Activated effector memory CD4-positive, alpha-beta T cell treated with Interleukin-2 at 50 U/mL for 16 hours (primary cell): Measurements from ENCODE around the gene IL22RA2.

Source experiments
- DNase-seq: peaks from one replicate; pipeline ENCODE4 v3.0.0-alpha.2; 2020

The IL22RA2 gene

DNA sequence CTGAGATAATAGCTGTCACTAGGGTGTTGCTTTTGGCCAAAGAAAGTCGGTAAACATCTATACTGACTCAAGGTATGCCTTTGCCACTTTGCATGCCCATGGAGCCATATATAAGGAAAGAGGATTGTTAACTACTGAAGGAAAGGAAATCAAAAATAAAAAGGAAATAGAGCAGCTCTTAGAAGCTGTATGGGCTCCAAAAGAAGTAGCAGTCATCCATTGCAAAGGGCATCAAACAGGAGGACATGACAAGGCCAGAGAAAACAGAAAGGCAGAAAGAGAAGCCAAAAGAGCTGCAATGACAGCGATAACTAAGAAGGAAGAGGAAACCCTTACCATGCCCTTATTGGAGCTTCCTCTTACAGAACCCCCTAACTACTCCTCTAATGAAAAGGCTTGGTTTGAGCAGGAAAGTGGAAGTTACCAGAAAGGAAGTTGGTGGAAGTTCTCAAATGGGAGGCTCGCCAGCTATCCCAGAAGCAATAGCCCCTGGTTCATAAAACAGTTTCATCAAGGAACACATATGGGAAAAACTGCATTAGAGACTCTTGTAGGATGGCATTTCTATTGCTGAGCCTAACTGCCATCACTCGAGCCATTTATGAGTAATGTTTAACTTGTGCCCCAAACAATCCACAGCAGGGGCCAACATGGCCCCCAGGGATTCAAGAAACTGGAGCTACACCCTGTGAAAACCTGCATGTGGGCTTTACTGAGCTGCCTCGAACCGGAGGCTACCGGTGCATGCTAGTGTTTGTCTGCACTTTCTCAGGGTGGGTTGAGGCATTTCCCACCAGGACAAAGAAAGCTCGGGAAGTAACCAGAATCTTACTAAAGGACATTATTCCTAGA is 7.0 kb downstream of the IL22RA2 start:
- DNase-seq: no peak

GRCh38 chr6:137165375-137166246 is 7.8 kb downstream of the IL22RA2 start:
- DNase-seq: peak; percentile 43

DNA sequence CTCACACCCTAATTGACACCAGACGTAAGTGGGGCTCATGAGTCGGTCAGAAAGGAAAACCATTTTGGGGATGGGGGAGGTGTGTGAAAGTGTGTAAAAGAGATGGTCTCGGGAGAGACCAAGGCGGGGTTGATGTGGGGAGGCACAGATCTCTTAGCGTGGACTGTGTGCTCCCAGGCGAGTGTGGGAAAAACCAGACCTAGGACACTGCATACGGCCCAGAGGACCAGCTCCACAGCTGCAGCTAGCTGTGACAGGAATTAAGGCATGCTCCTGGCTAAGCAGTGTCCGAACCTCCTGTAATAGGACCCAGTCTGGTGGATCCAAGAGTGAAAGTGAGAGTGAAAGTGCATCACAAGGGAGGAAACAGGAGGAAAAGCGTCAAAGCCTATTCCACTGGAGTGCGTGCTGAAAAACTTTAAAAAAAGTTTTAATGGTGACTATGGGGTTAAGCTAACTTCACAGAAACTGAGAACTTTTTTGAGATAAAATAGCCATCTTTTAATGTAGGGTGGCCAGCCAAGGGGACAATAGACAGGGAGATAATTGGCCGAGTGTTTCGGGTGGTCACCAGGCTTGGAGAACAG is 9.6 kb downstream of the IL22RA2 start:
- DNase-seq: no peak

- no peak for DNase-seq
Measured at GRCh38 chr6:137162692-137163306, 10.6 kb downstream of the IL22RA2 start.

GRCh38 chr6:137161949-137162348 is 11.5 kb downstream of the IL22RA2 start:
- DNase-seq: no peak

- DNase-seq: no peak
Measured at GRCh38 chr6:137160763-137161162, 12.7 kb downstream of the IL22RA2 start.

DNA sequence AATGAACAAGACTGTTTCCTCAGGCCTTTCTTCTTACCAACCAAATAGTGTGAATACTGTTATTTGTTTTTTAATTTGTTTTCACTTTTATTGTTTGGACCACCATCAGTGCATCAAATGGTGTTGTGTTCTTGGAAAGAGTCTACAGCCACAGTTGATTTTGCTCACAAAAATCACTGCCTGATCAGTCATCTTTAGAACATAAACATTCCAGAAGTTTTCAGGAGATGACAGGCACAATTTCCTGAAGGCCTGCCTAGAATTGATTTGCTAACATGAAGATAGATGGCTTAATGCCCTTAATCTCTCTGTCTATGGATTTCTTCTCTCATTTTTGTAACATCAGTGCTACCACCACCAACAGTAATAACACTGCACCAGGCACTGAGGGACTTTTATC is 13.5 kb downstream of the IL22RA2 start:
- DNase-seq: no peak

GRCh38 chr6:137157601-137158000 is 15.8 kb downstream of the IL22RA2 start:
- no peak for DNase-seq

- DNase-seq: no peak
Measured at GRCh38 chr6:137156650-137157049, 16.8 kb downstream of the IL22RA2 start.

DNA sequence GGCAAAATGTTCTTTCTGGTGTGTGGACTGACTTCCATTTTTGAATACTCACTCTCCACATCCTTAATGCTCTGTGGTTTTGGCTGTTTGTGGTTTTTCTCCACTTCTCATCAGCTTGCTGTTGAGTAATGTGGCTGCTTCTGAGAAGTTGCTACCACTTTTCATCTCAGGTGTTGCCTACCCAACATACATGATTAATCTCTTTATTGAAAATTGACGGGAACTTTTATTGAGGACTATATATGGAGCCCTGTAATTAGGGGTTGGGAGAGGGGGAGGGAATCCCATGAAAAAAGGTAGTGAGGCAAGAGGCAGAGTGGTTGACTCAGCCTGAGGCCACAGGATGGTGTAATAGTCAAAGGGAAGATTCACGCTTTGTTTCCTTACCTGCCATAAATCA is 17.6 kb downstream of the IL22RA2 start:
- no peak for DNase-seq

DNA sequence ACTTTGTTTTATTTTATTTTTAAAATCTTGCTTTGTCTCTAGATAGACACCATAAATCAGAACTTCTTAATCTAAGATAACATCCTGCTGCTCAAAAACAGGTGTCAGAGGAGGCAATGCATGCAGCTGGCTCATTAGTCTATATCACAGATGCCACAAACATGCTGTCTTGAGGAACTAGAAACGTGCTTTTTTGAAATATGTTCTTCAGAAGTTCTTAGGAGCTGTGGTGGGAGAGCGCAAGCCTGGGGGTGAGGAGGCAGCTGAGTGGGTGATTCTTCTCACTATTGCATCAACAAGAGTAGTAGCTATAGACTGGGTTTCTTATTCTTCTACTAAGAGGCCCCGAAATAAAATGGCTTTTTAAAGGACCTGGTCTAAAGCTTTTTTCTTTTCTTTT is 23.4 kb downstream of the IL22RA2 start:
- DNase-seq: no peak

GRCh38 chr6:137149035-137149393 is 24.4 kb downstream of the IL22RA2 start:
- DNase-seq: no peak

DNA sequence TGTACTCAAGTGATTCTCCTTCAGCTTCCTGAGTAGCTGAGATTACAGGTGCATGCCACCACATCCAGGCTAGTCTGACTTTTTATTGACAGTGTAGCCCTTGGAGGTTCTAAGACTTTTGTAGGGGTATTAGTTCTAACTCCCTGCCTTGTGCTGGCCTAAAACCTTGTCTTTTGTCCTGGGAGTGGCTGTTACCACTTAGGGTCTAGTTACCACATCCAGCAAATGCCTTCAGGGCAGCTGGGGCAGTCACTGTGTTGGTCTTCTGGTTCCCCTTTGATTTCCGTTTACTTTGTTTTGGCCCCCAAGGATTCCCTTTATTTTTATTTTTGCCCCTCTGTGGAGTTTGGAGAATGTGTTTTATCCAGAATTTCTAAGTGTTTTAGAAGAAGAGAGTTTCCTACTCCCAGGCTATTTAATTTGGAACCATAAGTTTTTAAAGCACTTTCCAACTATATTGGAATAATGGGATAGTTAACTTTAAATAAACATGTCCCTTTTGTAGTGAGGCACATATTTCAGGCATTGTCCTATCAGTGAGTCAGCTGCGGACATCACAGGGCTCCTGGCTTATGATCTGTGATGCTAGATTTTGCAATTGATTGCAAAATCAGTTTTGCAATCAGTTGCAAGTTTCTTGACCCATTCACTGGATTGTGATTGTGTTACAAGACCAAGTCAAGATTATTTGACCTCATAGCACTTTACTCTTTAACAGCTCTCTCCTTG is 25.0 kb downstream of the IL22RA2 start:
- DNase-seq: no peak

DNA sequence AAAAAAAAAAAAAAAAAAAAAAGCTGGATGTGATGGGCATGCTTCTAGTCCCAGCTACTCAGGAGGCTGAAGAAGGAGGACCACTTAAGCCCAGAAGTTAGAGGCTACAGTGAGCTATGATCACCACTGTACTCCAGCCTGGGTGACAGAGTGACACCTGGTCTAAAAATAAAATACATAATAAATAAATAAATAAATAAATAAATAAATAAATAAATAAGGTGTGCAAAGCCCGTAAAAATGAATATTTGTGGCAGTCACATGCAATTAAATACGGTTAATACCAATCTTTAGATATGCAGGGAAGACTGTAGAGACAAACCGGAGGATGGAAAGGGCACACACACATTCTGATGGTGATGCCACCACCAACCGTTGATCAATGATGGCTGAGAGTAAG is 26.2 kb downstream of the IL22RA2 start:
- DNase-seq: no peak

DNA sequence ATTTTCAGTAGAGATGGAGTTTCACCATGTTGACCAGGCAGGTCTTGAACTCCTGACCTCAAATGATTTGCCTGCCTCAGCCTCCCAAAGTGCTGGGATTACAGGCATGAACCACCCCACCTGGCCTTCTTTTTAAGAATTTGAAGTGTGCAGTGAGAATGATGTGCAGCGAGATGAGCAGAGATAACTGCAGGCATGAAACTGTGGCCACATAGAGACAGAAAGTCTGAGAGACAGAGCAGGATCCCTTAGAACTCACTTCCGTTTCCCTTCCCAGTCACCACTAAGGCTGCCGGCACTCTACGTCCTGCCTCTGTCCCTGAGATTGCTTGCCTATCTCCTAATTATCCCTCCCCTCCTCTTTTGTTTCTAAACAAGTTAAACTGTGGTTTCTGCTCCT is 27.2 kb downstream of the IL22RA2 start:
- no peak for DNase-seq

DNA sequence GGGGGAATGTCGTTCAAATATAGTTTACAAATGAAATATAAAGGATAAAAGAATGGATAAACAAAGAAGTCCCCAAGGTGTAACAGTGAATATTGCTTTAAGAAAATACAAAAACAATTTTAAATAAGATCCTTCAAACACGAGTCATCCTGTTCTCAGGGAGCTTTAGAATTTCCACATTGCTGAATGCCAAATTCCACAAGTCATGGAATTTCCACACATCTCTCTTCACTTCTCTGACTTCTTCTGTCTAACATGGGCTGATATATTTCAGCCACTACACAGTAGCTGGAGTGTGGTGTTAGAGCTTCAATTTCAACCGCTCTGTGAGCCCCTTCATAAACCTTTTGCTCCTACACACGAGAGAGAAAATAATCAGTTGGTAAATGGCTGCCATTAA is 28.0 kb downstream of the IL22RA2 start:
- DNase-seq: no peak

- DNase-seq: no peak
Measured at GRCh38 chr6:137136065-137136464, 37.4 kb downstream of the IL22RA2 start.

- DNase-seq: no peak
Measured at GRCh38 chr6:137134483-137134882, 39.0 kb downstream of the IL22RA2 start.

- DNase-seq: no peak
Measured at GRCh38 chr6:137133122-137133521, 40.3 kb downstream of the IL22RA2 start.

DNA sequence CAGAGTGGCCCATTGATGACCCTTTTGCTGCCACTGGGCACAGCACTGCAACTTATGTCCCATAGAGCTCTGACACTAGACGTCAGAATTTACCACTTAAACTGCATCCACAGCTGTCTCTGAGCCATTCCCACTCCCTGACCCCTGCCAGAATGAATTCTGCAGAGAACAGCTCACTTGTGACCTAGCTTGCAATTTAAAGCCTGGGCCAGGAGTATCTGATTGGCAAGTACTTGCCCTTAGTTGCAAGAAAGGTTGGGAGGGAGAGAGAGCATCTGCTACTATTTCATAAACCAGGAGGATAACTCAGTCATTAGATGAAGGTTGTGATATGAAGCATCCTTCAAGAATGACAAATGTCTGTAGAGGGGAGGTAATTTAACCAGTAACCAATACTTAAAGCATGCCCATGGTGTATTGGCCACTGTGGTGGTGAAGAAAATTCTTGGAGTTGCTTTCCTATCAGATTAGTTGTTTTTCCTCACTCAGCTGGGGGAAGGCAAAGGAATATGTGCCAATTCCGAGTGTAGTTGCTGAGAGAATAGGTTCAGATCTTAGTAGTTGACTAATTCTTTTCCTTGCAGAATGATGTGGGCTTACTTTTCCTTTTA is 46.5 kb downstream of the IL22RA2 start:
- no peak for DNase-seq

- DNase-seq: no peak
Measured at GRCh38 chr6:137123078-137123477, 50.4 kb downstream of the IL22RA2 start.

DNA sequence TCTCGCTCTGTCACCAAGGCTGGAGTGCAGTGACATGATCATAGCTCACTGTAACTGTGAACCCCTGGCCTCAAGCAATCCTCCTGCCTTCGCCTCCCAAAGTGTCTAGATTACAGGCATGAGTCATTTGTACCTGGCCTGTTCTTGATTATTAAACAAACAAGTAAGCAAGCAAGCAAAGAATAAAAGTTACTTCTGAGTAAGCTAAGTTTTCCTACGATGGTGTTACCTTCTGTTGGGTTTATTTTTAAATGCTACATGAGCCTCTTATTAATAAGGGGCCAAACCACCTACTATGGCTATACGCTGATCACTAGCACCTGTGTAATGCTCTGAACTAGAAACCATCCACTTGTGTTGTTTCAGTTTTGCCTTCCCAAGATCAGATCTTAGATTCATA is 50.8 kb downstream of the IL22RA2 start:
- DNase-seq: no peak
